Measurements from ENCODE around the gene ELAVL1.

DNA sequence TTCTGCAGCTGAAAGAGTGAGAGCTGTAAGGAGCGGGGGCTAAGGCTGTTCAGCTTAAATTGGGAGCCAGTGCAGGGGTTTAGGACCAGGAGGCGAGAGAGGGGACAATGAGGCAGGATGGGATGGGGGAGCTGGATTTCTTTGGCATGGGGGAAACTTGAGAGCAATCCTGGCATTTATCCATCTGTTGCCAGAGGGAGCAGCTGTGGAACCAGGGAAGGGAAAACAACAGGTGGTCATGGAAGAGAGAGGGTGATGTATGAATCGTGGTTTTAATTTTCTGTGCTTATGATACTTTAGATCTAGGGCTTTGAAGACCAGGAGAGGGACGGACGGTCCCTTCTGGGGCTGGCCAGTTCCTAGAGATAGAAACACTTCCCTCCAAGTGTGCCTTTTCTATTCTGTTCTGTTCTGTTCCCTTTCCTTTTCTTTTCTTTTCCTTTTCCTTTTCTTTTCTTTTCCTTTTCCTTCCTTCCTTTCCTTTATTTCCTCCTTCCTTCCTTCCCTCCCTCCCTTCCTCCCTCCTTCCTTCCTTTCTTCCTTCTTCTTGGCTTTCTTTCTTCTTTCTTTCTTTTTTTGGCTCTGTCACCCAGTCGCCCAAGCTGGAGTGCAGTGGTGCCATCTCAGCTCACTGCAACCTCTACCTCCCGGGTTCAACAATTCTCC, 31.1 kb upstream of the ELAVL1 start:
- TF ChIP-seq FOXK2 (IDR thresholded peaks at IDR 0.05) (no peak), TARDBP (IDR thresholded peaks at IDR 0.05) (no peak), FOXM1 (IDR thresholded peaks at IDR 0.05; ENCODE audit: borderline replicate concordance) (no peak), LEF1 (IDR thresholded peaks at IDR 0.05; ENCODE audit: borderline replicate concordance) (no peak), BHLHE40 (IDR thresholded peaks at IDR 0.05; ENCODE audit: borderline replicate concordance) (no peak), SP1 (IDR thresholded peaks at IDR 0.05) (no peak), NFRKB (IDR thresholded peaks at IDR 0.05) (no peak), HDGF (IDR thresholded peaks at IDR 0.05; ENCODE audit: borderline replicate concordance) (no peak), CTBP1 (IDR thresholded peaks at IDR 0.05; ENCODE audit: borderline replicate concordance) (no peak)

All from HEK293T (cell line).